Left lung (tissue), 10 donors: ENCODE results near the gene TRIM17. TPM values are rescaled to one million over a fixed set of nuclear protein-coding genes. Genes with fewer than 3 reads are reported as not detected.

Source experiments
- ATAC-seq: fragments of 200-7000 bp; cut with Tn5 transposase; one replicate; pipeline ENCODE4 v1.9.1; 2020; ENCODE audit warnings: moderate library complexity
- DNase-seq, 4 donors: peaks; one replicate each; pipeline ENCODE4 v3.0.0-alpha.2; 2013 to 2020
- H3K27ac ChIP-seq, 2 donors: fragments of 200-600 bp; sonication (generic) in 1 of 2; one replicate each; pipeline versions ENCODE4 v1.5.0 to v1.8.0; 2020 to 2021
- H3K27me3 ChIP-seq, 2 donors: fragments of 200-600 bp; sonication (generic) in 1 of 2; one replicate each; pipeline versions ENCODE4 v1.5.0 to v1.8.0; 2020 to 2021
- H3K36me3 ChIP-seq, 2 donors: fragments of 200-600 bp; sonication (generic) in 1 of 2; one replicate each; pipeline versions ENCODE4 v1.5.0 to v1.8.0; 2020 to 2021
- H3K4me1 ChIP-seq, 2 donors: fragments of 200-600 bp; one replicate each; pipeline ENCODE4 v1.8.0; 2021
- H3K4me3 ChIP-seq, 2 donors: fragments of 200-600 bp; sonication (generic) in 1 of 2; one replicate each; pipeline versions ENCODE4 v1.5.0 to v1.8.0; 2020 to 2021; ENCODE audit warnings: mild to moderate bottlenecking in 1 of 2
- H3K9me3 ChIP-seq, 2 donors: fragments of 200-600 bp; sonication (generic) in 1 of 2; one replicate each; pipeline versions ENCODE4 v1.5.0 to v1.8.0; 2020 to 2021
- intact Hi-C, 2 donors: fragments of 100-400 bp; cut with DNase I; formaldehyde crosslinking; loops; one replicate each; pipeline versions ENCODE4 v1.11.2 to v1.14.2; 2022
- polyA plus RNA-seq, 6 donors: library from polyadenylated mRNA; unstranded; fragments of 120-200 nt; gene quantifications; one replicate each; pipeline ENCODE4 v1.2.1, GENCODE V29; 2013; ENCODE audit not compliant: insufficient read length in 6 of 6
- total RNA-seq, 2 donors: library from RNA; stranded (reverse); fragmentation: NEBNext Ultra II Directional; extraction: Animal tissue kit (Norgen Biotek cat#: 25700); gene quantifications; one replicate each; pipeline ENCODE4 v1.2.1, GENCODE V29; 2021
- TF ChIP-seq, protein P1 (sequence below), 2 donors: fragments of 200-600 bp; sonication (generic) in 1 of 2; IDR thresholded peaks; one replicate each; pipeline versions ENCODE4 v1.5.0 to v1.8.0; 2021; ENCODE audit warnings: antibody characterized with exemption in 2 of 2
- donor health status: DM: no; HTN: yes; CAD: no.
- donor health status: DM: no; HTN: no; CAD: no.

Gene TRIM17
- total and polyA plus RNA-seq, 8 donors: 1.3 to 4.0 (median 3.3) TPM

DNA sequence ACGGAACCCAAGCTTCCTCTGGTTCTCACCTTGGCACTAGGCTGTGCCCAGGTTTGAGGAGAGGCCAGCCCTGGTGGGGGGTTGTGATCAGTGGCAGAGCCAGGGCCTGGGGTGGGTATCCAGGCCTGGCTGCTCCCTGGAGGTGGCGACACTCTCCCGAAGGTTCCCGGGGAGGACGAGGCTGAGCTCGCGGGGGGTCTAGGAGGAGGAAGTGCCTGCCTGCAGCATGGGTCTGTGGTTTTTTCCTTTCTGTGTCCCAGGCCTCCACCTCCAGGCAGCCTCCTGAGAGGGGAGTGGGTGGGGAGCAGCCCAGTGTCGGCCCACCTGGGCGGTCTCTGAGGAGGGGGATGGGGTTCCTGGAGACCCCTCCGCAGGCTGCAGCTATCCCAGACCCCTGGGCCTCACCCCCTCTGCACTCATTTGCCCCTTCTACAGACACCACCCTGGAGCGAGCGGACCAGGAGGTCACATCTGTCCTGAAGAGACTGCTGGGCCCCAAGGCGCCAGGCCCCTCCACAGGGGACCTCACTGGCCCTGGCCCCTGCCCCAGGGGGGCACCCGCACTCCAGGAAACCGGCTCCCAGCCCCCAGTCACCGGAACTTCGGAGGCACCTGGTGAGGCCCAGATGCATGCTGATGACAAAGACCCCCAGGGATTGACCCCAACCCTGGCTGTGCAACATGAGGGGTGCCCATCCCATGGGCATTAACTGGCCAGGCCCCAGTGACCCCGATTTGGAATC is 54.3 kb downstream of the TRIM17 start:
- TF ChIP-seq, protein P1, sequence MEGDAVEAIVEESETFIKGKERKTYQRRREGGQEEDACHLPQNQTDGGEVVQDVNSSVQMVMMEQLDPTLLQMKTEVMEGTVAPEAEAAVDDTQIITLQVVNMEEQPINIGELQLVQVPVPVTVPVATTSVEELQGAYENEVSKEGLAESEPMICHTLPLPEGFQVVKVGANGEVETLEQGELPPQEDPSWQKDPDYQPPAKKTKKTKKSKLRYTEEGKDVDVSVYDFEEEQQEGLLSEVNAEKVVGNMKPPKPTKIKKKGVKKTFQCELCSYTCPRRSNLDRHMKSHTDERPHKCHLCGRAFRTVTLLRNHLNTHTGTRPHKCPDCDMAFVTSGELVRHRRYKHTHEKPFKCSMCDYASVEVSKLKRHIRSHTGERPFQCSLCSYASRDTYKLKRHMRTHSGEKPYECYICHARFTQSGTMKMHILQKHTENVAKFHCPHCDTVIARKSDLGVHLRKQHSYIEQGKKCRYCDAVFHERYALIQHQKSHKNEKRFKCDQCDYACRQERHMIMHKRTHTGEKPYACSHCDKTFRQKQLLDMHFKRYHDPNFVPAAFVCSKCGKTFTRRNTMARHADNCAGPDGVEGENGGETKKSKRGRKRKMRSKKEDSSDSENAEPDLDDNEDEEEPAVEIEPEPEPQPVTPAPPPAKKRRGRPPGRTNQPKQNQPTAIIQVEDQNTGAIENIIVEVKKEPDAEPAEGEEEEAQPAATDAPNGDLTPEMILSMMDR (IDR thresholded peaks at IDR 0.05): no peak
- intact Hi-C loops: no loop called here
- ATAC-seq: no peak

GRCh38 chr1:228361314-228362140 is 55.1 kb downstream of the TRIM17 start:
- Histone ChIP-seq H3K4me3 (no peak overlapping the region), H3K27ac (no peak overlapping the region), H3K36me3 (no peaks in the 10 kb centered on the region), H3K27me3 (no peaks in the 10 kb centered on the region), H3K9me3 (no peaks in the 10 kb centered on the region), H3K4me1 (no peaks in the 10 kb centered on the region)
- ATAC-seq (no peak), DNase-seq (peak in 1 of 4 donors; percentile 79)
- intact Hi-C loops: no loop called here
- TF ChIP-seq, protein P1 (IDR thresholded peaks at IDR 0.05): no peak

More for the DNA sequence above, 54.3 kb downstream of the TRIM17 start:
- Histone ChIP-seq H3K4me1 (no peaks in the 10 kb centered on the region), H3K27ac (no peak overlapping the region), H3K9me3 (no peaks in the 10 kb centered on the region), H3K36me3 (no peaks in the 10 kb centered on the region), H3K4me3 (no peak overlapping the region), H3K27me3 (peaks cover 0 to 4% of the 10 kb centered on the region in 2 donors)
- peak in 1 of 4 donors; percentile 59 for DNase-seq

DNA sequence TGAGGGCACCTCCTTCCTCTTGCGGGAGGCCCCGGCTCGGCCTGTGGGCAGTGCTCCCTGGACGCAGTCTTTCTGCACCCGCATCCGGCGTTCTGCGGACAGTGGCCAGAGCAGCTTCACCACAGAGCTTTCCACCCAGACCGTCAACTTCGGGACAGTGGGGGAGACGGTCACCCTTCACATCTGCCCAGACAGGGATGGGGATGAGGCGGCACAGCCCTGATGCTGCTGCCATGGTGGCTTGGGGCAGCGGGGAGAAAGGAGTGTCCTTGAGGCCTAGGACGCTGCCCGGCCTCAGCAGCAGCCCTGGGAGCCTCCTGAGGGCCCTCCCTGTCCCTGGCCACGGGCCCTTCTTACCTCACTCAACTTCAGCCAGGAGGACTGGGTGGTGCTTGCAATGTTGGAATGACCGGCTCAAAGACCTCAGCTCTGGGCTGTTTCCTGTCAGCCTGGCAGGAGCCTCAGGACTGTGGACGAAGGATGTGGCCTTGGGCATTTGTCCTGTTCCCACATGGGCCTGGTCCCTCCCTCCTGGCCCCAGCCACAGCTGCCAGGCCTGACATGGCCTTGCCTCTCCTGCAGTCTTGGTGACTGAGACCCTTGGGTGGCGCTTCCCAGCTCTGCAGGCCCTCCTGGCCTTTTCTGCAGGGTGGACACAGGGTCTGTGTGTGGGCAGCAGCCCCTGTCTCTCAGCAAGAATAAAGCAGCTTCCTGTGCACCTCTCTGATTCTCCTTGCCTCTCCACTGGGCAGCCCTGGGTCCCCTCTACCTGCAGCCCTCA is 55.9 kb downstream of the TRIM17 start:
- intact Hi-C loops: no loop called here
- Histone ChIP-seq H3K27ac (no peak overlapping the region), H3K4me1 (no peaks in the 10 kb centered on the region), H3K9me3 (no peaks in the 10 kb centered on the region), H3K27me3 (no peaks in the 10 kb centered on the region), H3K4me3 (no peak overlapping the region), H3K36me3 (no peaks in the 10 kb centered on the region)
- DNase-seq (peak in 1 of 4 donors; percentile 54), ATAC-seq (no peak)
- TF ChIP-seq, protein P1 (IDR thresholded peaks at IDR 0.05): no peak

DNA sequence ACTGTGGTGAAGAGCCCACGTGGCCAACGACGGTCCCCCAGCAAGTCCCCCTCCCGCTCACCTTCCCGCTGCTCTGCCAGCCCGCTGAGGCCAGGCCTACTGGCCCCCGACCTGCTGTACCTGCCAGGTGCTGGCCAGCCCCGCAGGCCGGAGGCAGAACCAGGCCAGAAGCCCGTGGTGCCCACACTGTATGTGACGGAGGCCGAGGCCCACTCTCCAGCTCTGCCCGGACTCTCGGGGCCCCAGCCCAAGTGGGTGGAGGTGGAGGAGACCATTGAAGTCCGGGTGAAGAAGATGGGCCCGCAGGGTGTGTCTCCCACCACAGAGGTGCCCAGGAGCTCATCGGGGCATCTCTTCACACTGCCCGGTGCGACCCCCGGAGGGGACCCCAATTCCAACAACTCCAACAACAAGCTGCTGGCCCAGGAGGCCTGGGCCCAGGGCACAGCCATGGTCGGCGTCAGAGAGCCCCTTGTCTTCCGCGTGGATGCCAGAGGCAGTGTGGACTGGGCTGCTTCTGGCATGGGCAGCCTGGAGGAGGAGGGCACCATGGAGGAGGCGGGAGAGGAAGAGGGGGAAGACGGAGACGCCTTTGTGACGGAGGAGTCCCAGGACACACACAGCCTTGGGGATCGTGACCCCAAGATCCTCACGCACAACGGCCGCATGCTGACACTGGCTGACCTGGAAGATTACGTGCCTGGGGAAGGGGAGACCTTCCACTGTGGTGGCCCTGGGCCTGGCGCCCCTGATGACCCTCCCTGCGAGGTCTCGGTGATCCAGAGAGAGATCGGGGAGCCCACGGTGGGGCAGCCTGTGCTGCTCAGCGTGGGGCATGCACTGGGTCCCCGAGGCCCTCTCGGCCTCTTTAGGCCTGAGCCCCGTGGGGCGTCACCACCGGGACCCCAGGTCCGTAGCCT is 56.8 kb downstream of the TRIM17 start:
- H3K4me3 ChIP-seq: no peak overlapping the region
- H3K27me3 ChIP-seq: no peaks in the 10 kb centered on the region
- ATAC-seq: no peak
- H3K27ac ChIP-seq: no peak overlapping the region
- H3K4me1 ChIP-seq: no peaks in the 10 kb centered on the region
- no peaks in the 10 kb centered on the region for H3K9me3 ChIP-seq
- peak in 1 of 4 donors; percentile 81 for DNase-seq
- intact Hi-C loops: no loop called here
- no peaks in the 10 kb centered on the region for H3K36me3 ChIP-seq
- TF ChIP-seq, protein P1 (IDR thresholded peaks at IDR 0.05): no peak
